GM19240 (cell line): ENCODE data around the gene NOX5.

ENCODE experiments used
- DNase-seq: peaks from one replicate; pipeline ENCODE4 v3.0.0; 2011; ENCODE audit warnings: low spot score; ENCODE audit not compliant: insufficient read length

Gene NOX5

DNA sequence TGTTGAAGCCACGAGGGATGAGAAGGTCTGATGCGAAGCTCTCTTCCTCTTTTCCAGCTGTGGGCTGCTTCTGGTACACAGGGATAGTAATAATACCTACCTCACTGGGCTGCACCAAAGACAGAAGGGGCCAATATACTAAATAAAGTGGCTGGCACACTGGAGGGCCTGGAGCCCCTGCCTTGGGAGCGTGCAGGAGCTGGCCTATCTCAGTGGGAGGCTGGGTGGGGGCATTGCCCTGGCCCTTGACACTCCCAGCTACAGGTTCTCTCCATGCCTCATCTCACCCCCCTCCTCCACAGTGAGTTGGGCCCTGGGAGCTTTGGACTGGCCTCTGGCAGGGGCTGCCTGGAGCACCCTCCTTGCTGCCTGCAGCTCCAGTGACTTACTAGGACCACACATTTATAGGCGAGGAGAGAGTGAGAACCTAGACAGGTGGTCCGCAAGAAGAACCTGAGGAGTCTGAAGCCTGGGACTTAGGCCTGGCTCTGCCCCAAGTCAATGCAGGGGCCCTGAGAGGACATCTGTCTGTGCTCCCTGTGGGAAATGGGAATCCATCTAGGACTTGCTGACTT, 1.6 kb downstream of the NOX5 start:
- DNase-seq, result no peak

DNA sequence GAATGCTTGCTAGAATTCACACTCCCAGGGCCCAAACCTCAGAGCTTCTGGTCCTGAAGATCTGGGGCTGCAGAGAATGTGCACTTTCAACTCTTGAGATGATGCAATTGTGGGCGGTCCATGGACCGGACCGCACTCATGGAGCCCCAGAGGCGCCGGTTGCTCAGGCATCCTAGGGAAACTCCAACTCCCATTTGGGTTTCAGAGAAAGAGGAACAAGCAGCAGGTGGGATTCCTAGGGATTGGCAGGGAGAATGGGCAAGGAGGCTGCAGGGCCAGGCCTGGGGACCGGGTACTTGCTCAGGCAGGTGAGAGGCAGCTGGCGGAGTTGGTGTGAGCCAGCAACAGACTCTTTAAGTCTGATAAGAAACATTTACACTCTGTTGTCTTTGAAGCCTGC, 3.5 kb downstream of the NOX5 start:
- DNase-seq, result no peak

DNA sequence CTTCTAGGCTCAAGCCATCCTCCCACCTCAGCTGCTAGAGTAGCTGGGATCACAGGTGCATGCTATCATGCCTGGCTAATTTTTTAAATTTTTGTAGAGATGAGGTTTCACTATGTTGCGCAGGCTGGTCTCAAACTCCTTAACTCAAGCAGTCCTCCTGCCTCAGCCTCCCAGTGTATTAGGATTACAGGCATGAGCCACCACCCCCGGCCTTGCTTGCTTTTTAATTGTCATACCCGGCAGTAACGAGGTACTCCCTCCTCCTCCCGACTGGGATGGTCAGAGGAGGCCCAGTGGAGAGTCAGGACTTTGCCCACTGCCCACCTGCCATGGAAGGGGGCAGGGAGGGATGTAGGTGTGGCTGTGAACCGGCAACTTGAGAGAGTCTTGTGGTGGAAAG, 4.5 kb downstream of the NOX5 start:
- DNase-seq, result no peak

DNA sequence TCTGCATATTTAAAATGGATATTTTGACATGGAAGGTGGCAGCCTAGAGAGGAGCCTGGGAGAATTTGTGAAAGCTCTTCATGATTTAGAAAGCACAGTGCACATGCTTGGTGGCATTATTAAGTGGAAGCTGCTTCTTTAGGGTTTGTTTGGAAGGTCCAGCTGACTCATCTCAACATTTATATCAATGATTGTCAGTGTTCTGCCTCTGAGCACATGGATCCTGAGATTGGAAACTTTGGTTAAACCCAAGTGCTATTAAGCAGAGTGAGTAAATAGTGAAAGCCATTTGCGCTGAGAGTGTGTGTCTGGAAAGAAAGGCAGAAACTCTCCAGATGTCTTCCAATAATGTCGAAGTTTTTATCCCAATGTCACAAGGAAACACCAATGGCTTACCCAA, 7.4 kb downstream of the NOX5 start:
- no peak for DNase-seq

DNA sequence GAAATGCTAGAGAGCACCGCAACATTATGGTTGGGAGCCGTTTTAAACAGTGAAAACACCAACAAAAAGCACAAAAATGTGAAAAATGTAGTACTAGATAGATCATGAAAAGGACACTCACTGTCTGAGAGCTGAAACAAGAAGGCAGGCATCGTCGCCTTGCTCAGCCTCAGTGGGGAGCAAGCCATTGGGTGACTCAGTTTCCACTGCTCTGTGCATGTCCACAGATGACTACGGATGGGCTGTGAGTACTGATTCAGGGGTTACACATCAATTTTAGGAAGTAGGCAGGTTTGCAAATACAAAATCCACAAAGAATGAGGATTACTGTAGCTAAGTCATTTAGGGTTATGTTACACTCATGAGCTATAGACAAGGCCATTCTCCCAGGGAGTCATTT, 10.8 kb downstream of the NOX5 start:
- DNase-seq, result no peak

DNA sequence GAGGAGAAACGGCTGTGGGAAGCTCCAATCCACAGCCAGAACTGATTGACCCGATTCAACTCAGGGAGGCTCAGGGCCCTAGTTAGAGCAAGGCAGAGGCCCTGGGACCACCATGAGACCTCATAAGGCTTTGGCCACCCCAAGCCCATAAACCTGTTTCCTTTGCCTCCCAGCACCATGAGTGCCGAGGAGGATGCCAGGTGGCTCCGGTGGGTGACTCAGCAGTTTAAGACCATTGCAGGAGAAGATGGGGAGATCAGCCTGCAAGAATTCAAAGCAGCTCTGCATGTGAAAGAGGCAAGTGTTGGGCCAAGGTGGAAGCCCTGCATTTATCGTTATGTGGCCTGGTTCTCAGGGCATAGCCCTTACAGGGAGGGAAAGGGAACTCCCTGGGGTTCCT, 11.9 kb downstream of the NOX5 start:
- DNase-seq, result no peak

DNA sequence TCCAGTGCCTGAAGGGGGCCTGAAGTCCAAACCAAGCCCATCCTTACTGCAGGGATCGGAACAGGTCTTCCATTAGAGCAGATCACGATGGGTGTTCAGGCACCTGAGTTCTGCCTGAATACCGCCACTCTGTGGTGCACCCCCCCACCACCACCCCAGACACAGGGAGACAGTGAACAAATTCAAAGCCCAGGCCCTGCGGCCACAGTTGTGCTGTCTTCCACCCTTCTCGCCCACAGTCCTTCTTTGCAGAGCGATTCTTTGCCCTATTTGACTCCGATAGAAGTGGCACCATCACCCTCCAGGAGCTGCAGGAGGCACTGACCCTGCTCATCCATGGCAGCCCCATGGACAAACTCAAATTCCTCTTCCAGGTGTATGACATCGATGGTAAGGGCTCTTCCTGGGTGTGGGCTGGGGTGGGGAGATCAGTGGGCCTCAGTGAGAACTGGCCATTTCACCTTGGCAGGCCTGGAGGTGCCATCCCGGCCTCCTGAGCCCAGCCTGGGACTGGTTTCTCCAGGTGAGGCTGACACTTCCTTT, 13.6 kb downstream of the NOX5 start:
- DNase-seq, result no peak

DNA sequence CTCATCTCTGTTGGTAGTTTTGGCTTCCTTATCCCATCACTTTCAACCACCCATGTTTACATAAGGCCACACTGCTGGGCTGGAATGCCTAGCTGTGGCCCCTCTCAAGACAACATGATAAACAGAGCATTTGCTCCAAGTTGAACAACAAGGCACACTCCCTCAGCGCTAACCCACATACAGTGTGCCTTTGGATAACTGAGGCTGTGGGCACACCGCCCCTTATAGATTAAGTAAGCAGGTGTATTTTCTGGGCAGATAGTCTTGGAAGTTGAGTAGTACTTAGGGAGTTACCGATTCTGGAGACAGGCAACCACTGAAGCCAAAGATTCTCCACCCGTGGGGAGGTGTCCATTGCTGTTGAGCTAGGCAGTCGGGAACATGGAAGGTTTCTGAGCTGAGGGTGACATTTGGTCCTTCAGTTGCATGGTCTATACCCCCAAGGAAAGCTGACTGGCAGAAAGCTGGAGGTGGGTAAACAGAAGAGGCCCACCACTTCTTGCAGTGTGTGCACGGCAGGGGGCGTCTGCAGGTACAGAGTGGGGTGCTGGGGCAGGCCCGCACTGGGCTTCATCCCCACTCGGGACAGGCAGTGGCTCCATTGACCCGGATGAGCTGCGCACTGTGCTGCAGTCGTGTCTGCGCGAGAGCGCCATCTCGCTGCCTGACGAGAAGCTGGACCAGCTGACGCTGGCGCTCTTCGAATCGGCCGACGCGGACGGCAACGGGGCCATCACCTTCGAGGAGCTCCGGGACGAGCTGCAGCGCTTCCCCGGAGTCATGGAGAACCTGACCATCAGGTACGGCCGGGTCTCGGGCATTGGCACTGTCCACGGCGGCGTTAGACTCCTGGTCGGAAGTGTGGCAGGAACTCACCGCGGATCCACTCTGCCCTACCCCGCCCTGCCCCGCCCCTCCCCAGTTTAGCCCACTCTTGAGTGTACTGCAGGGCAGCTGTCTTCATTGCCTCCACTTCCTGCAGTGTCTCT, 16.8 kb downstream of the NOX5 start:
- DNase-seq, result no peak

DNA sequence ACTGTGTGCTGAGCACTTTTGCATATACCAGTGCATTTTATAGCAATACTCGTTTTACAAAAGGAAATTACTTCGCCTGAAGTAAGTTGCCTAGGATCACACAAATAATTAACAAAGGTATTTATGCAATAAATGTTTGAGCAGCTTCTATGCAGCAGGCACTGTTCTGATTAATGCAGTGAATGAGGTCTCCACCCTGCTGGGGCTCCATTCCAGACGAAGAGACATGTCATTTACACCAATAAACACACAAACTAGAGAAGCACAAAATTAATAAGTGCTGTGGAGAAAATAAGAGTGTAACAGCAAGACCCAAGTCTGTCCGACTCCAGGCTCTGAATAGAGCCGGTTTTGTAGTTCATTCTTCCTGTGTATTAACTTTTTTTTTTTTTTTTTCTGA, 17.5 kb downstream of the NOX5 start:
- DNase-seq, result no peak

DNA sequence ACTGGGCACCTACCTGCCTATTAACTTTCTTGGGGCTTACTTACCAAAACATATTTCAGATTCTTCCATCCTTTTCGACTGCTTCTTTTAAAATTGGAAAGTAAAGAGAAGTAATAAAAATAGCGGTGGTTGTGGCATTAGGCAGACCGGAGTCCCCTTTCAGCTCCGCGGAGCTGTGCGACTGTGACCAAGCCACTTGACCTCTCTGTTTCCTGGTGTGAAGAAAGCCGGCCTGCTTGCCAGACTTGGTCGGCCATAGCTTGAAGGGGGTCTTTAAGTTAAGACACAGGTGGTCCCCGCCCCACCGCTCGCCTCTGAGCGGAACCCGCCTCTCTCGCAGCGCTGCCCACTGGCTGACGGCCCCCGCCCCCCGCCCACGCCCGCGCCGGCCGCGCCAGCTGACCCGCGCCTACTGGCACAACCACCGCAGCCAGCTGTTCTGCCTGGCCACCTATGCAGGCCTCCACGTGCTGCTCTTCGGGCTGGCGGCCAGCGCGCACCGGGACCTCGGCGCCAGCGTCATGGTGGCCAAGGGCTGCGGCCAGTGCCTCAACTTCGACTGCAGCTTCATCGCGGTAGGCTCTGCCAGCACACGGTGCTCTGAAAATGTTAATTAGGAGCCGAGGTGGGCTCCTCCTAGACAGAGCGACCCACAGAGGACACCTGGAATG, 18.3 kb downstream of the NOX5 start:
- DNase-seq, result no peak

DNA sequence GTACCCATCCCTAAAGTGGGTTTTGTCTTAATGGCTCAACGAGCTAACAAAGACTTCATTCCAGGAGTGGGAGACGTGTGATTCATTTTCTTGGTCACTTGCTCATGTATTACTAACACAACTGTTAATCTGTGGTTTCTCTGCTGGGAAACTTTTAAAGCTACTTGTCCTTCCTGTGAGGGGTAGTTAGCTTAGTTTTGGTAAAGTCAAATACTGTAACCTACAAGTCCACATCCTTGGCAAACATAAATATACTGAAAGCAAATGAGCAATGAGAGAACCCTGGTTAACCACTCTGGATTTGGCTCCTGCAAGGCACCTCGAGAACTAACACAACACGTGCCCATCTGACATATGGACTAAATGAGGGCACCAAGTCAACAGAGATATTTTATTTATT, 19.9 kb downstream of the NOX5 start:
- no peak for DNase-seq

DNA sequence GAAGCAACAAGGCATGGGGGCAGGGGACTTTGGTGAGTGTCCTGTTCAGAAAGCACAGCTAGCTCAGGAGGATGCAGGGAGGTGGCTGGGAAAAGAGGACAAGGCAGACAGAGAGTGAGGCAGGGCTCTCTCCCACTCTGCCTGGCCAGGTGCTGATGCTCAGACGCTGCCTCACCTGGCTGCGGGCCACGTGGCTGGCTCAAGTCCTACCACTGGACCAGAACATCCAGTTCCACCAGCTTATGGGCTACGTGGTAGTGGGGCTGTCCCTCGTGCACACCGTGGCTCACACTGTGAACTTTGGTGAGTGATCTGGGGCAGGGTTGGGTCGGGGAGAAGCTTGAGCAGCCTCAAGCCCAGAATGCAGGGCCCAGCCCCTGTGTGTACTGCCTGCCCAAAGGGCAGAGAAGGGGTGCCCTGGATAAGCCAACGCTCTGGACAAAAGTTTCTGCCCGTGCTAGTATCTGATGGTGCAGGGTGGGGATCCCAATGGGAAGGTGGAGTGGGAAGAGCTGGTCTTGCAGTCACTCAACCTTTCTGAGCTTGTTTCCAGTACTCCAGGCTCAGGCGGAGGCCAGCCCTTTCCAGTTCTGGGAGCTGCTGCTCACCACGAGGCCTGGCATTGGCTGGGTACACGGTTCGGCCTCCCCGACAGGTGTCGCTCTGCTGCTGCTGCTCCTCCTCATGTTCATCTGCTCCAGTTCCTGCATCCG, 20.9 kb downstream of the NOX5 start:
- DNase-seq, result no peak

DNA sequence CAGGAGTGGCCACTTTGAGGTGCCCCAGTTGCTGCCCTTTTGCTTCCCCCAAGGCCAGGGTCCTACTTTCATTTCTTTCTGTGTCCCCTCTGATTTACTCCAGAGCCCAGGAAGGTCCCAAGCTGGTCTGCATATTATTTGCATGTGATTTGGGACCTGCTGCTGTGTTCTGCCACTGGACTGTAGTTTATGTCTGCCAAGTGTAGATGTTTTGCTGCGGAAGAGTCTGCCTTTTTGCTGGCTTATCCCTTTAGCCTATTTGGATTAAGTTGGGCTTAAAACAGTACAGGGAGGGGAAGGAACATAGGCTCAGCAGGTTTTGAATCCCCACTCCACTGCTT, 21.4 kb downstream of the NOX5 start:
- no peak for DNase-seq

DNA sequence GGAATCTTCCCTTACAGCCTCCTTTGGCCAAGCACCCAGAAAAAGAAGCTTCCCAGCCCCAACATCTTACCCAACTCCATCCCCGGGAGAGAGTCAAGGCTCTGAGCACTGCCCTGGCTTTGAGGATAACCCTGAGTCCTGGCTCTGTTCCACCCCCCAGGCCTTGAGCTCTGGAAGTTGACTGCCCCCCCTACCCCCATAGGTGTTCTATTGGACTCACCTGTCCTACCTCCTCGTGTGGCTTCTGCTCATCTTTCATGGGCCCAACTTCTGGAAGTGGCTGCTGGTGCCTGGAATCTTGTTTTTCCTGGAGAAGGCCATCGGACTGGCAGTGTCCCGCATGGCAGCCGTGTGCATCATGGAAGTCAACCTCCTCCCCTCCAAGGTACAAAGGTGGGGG, 22.3 kb downstream of the NOX5 start:
- no peak for DNase-seq

DNA sequence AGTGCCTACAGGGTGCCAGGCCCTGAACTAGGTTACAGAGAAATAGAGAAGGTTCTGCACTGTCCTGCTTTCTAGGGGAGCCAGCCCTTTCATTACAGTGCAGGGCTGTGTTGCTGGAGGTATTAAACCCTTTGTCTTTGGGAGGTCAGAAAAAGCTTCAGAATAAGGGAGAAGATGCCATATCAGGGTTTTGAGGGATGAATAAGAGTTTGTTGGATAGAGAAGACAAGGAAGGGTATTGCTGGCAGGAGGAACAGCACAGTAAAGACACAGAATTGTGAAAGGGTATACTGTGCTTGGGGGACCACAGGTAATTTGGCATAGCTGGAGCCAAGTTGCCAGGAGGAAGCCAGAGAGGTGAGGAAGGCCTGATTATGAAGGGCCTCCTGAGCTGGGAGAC, 23.0 kb downstream of the NOX5 start:
- DNase-seq, result no peak

DNA sequence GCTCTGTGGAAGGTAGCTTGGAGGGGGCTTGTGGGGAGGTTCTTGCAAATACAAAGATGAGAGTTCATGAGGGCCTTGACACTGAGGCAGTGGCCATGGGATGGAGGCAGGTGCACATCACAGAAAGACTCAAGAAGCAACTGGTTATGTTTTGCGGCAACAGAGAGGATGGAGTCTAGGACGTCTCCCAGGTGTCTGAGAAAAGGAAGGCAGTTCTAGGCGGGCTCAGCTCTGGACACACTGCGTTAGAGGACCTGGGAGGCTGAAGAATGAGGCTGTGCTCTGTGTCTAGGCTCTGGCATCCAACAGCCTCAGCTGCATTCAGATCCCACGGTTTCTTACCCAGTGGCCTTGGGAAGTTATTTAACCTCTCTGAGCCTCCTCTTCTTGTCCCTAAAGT, 23.5 kb downstream of the NOX5 start:
- DNase-seq, result no peak

DNA sequence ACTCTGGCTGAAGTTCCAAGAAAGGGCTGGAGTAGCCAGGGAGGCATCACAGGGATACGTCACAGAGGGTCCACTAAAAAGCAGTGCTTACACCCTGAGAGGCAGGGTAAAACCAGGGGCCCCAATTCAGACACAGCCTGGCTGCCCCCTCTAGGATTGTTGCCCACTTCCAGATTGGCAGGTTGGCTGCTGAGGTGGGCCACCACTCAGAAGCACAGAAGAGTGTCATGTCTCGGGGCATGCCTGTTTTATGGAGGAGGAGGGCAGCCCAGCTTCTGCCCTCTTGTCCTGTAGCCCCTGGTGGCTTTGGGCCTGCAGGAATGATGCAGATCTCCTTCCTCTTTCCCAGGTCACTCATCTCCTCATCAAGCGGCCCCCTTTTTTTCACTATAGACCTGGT, 24.0 kb downstream of the NOX5 start:
- no peak for DNase-seq

DNA sequence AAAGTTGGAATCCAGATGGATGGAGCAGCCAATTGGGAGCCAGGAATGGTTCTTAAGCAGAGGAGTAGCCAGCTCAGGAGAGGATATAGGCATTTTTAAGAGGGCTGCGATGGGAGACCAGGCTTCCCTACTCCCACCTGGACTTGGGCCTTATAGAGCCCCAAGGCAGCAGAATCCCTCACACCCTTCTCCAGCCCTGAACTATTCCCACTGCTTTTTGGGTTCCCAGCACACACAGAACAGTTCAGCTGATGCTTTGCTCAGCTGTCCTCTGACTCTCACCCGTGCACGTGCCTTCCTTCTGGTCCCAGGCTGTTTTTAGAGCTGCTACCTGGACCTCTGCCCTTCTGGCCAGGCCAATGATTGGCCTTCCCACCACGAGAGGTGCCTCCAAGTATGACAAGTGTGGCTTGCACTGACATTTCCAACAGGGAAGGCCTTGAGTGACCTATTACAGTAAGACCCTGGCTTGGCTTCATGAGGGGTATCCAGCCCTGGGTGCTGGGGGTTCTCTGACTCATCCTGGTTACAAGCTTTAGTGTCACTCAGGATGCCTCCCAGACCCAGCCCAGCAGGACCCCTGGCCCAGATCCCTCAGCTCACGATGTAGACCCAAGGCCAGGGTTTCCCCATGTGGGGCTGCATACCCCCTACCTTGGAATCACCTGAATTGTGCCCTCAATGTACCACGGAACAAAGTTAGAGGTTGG, 25.2 kb downstream of the NOX5 start:
- DNase-seq, result no peak

DNA sequence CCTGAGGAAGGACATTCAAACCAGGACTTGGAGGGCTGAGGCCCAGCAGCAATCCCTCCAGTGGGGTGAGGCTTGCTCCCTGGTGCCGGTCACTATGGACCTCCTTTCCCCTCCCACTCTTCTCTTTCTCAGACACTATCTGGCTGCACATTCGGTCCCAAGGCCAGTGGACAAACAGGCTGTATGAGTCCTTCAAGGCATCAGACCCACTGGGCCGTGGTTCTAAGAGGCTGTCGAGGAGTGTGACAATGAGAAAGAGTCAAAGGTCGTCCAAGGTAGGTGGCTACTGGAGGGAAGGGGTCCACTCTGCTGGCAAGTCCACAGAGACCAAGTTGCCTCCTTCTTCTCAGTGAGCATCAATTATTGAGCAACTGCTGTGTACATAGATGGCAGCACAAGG, 28.0 kb downstream of the NOX5 start:
- no peak for DNase-seq

DNA sequence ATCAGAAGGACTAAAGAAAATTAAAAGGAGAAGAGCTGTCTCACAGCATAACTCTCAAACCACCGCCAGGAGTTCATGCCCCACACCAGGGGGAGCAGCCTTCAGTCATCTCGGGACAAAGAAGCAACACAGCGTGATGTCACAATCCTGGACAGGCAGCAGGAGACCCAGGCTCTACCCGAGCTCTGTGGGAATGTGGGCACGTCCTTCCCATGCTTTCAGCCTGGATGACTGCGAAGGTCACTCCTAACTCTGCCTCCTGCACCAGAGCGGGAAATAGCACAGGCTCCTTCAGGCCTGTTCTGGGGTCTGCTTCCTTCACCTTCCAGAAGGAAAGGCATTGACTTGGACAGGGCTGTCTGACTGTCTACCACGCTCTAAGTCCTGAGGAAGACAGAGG, 31.3 kb downstream of the NOX5 start:
- no peak for DNase-seq

DNA sequence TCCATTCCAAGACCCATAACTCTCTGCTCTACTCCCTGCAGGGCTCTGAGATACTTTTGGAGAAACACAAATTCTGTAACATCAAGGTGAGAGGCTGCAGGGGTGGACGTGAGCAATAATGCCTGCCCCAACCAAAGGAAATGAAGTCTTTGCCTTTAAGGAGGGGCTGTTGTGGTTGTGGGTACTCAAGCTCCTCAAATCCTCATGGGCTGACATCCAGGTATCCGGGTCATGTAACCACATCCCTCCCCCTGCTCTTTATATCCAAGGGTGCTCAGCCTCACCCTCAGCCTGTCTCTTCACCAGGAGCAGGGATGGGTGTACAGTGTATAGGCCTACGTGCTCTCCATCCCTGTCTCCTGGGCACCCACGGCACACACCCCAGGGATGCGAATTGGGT, 32.3 kb downstream of the NOX5 start:
- DNase-seq, result no peak
